ENCODE results near the gene RAB33A. TPM values are rescaled to one million over a fixed set of nuclear protein-coding genes. Genes with fewer than 3 reads are reported as not detected.

RAB33A gene
- 42.4 TPM for total RNA-seq

- DNase-seq (ENCODE audit: low spot score in 2 of 2) (peak; percentile 30 to 59), FAIRE-seq (no peak)
Observed at GRCh38 chrX:130171446-130172126, at the start of gene RAB33A. RAB33A (plus strand) TSS chrX:130171962; CDS start chrX:130172063, 101 bp downstream.

- DNase-seq (ENCODE audit: low spot score in 2 of 2) = no peak
Observed at GRCh38 chrX:130124577-130124976, 47.2 kb upstream of the RAB33A start.

GRCh38 chrX:130125091-130125874, 46.5 kb upstream of the RAB33A start:
- no peak for DNase-seq (ENCODE audit: low spot score in 2 of 2)
- FAIRE-seq = no peak

More at GRCh38 chrX:130124577-130124976, 47.2 kb upstream of the RAB33A start:
- no peak for FAIRE-seq

GRCh38 chrX:130130990-130131389, 40.8 kb upstream of the RAB33A start:
- no peak for FAIRE-seq
- no peak for DNase-seq (ENCODE audit: low spot score in 2 of 2)

- FAIRE-seq (no peak), DNase-seq (ENCODE audit: low spot score in 2 of 2) (no peak)
Observed at GRCh38 chrX:130136496-130136895, 35.3 kb upstream of the RAB33A start.

- DNase-seq (ENCODE audit: low spot score in 2 of 2) (no peak), FAIRE-seq (no peak)
Observed at GRCh38 chrX:130136961-130137360, 34.8 kb upstream of the RAB33A start.

- FAIRE-seq = no peak
- no peak for DNase-seq (ENCODE audit: low spot score in 2 of 2)
Observed at GRCh38 chrX:130139474-130140201, 32.1 kb upstream of the RAB33A start.

GRCh38 chrX:130144509-130144908, 27.3 kb upstream of the RAB33A start:
- FAIRE-seq (no peak), DNase-seq (ENCODE audit: low spot score in 2 of 2) (no peak)

- no peak for DNase-seq (ENCODE audit: low spot score in 2 of 2)
- no peak for FAIRE-seq
Observed at GRCh38 chrX:130145123-130145522, 26.6 kb upstream of the RAB33A start.

GRCh38 chrX:130147631-130148030, 24.1 kb upstream of the RAB33A start:
- FAIRE-seq = no peak
- no peak for DNase-seq (ENCODE audit: low spot score in 2 of 2)

GRCh38 chrX:130155564-130155963, 16.2 kb upstream of the RAB33A start:
- DNase-seq (ENCODE audit: low spot score in 2 of 2) (no peak), FAIRE-seq (no peak)

GRCh38 chrX:130158311-130158710, 13.5 kb upstream of the RAB33A start:
- FAIRE-seq (no peak), DNase-seq (ENCODE audit: low spot score in 2 of 2) (no peak)

GRCh38 chrX:130159776-130160175, 12.0 kb upstream of the RAB33A start:
- FAIRE-seq (no peak), DNase-seq (ENCODE audit: low spot score in 2 of 2) (no peak)

GRCh38 chrX:130162094-130162735, 9.5 kb upstream of the RAB33A start:
- FAIRE-seq (no peak), DNase-seq (ENCODE audit: low spot score in 2 of 2) (no peak)

GRCh38 chrX:130163398-130163797, 8.4 kb upstream of the RAB33A start:
- DNase-seq (ENCODE audit: low spot score in 2 of 2) (no peak), FAIRE-seq (no peak)

- DNase-seq (ENCODE audit: low spot score in 2 of 2) = no peak
- FAIRE-seq = no peak
Observed at GRCh38 chrX:130165181-130165702, 6.5 kb upstream of the RAB33A start.

GRCh38 chrX:130165703-130166502, 5.9 kb upstream of the RAB33A start, which contains the start of gene AIFM1:
AIFM1 (minus strand) TSS chrX:130165841; CDS start chrX:130165656, 185 bp downstream.
- FAIRE-seq (no peak), DNase-seq (ENCODE audit: low spot score in 2 of 2) (peak; percentile 51 to 66)

- no peak for DNase-seq (ENCODE audit: low spot score in 2 of 2)
Observed at GRCh38 chrX:130166503-130166777, 5.3 kb upstream of the RAB33A start.

GRCh38 chrX:130167040-130167439, 4.7 kb upstream of the RAB33A start:
- DNase-seq (ENCODE audit: low spot score in 2 of 2) = no peak
- no peak for FAIRE-seq

More at GRCh38 chrX:130166503-130166777, 5.3 kb upstream of the RAB33A start:
- no peak for FAIRE-seq

Data from frontal cortex (tissue), 4 donors.